H9 (cell line): ENCODE measurements around the gene FOXK1. TPM values are rescaled to one million over a fixed set of nuclear protein-coding genes. Genes with fewer than 3 reads are reported as not detected.

ENCODE experiments used
- DNase-seq: peaks from one replicate; pipeline ENCODE4 v3.0.0-alpha.2; 2017
- H2AFZ ChIP-seq: one replicate; pipeline ENCODE4 v1.6.1; 2013; ENCODE audit warnings: mild to moderate bottlenecking, low read length, control low read depth, moderate library complexity
- H2AK5ac ChIP-seq: 2 replicates; pipeline ENCODE4 v1.6.1; 2013; ENCODE audit warnings: low read length, control low read depth, mixed read lengths; ENCODE audit not compliant: insufficient read length
- H2BK120ac ChIP-seq: one replicate; pipeline ENCODE4 v1.6.1; 2013; ENCODE audit warnings: low read depth, mild to moderate bottlenecking, low read length, control low read depth, inconsistent platforms; ENCODE audit not compliant: poor library complexity, severe bottlenecking
- H2BK12ac ChIP-seq: 2 replicates; pipeline ENCODE4 v1.6.1; 2013; ENCODE audit warnings: low read length, control low read depth, mixed read lengths, low read depth; ENCODE audit not compliant: insufficient read length
- H2BK15ac ChIP-seq: 2 replicates; pipeline ENCODE4 v1.6.1; 2013; ENCODE audit warnings: low read depth, low read length, control low read depth
- H2BK20ac ChIP-seq: one replicate; pipeline ENCODE4 v1.6.1; 2013; ENCODE audit warnings: low read depth, mild to moderate bottlenecking, low read length, control low read depth, inconsistent platforms; ENCODE audit not compliant: poor library complexity, severe bottlenecking
- H2BK5ac ChIP-seq: 2 replicates; pipeline ENCODE4 v1.6.1; 2013; ENCODE audit warnings: low read length, control low read depth, mixed read lengths; ENCODE audit not compliant: insufficient read length
- H3K14ac ChIP-seq: 2 replicates; pipeline ENCODE4 v1.6.1; 2013; ENCODE audit warnings: low read length, control low read depth; ENCODE audit not compliant: insufficient read depth
- H3K18ac ChIP-seq: 2 replicates; pipeline ENCODE4 v1.6.1; 2013; ENCODE audit warnings: low read depth, mild to moderate bottlenecking, mixed read lengths, low read length, control low read depth; ENCODE audit not compliant: insufficient read length
- H3K23ac ChIP-seq: 2 replicates; pipeline ENCODE4 v1.6.1; 2013; ENCODE audit warnings: low read length, control low read depth, mixed read lengths, low read depth; ENCODE audit not compliant: insufficient read length
- H3K23me2 ChIP-seq: 2 replicates; pipeline ENCODE4 v1.6.1; 2013; ENCODE audit warnings: low read depth, mild to moderate bottlenecking, mixed read lengths, low read length, control low read depth; ENCODE audit not compliant: insufficient read length, poor library complexity, severe bottlenecking
- H3K27ac ChIP-seq: 2 replicates; pipeline ENCODE4 v1.5.1; 2013; ENCODE audit warnings: low read length, control low read depth, mixed read lengths, low read depth; ENCODE audit not compliant: insufficient read length
- H3K27me3 ChIP-seq: 2 replicates; pipeline ENCODE4 v1.6.1; 2013; ENCODE audit warnings: low read length, control low read depth, inconsistent platforms; ENCODE audit not compliant: insufficient read depth
- H3K4ac ChIP-seq: 2 replicates; pipeline ENCODE4 v1.6.1; 2013; ENCODE audit warnings: low read depth, mild to moderate bottlenecking, control low read depth, inconsistent platforms, low read length, moderate library complexity
- H3K4me1 ChIP-seq: 2 replicates; pipeline ENCODE4 v1.6.1; 2013; ENCODE audit warnings: low read length, control low read depth, inconsistent platforms; ENCODE audit not compliant: insufficient read depth
- H3K4me2 ChIP-seq: 2 replicates; pipeline ENCODE4 v1.6.1; 2013; ENCODE audit warnings: low read length, control low read depth, mixed read lengths; ENCODE audit not compliant: insufficient read length, insufficient read depth
- H3K56ac ChIP-seq: 2 replicates; pipeline ENCODE4 v1.6.1; 2013; ENCODE audit warnings: low read depth, mild to moderate bottlenecking, mixed read lengths, low read length, control low read depth; ENCODE audit not compliant: insufficient read length
- H3K79me1 ChIP-seq: 2 replicates; pipeline ENCODE4 v1.6.1; 2013; ENCODE audit warnings: low read depth, mild to moderate bottlenecking, moderate library complexity, low read length, control low read depth, inconsistent platforms; ENCODE audit not compliant: insufficient read depth, poor library complexity, severe bottlenecking
- H3K79me2 ChIP-seq: 2 replicates; pipeline ENCODE4 v1.6.1; 2013; ENCODE audit warnings: low read length, control low read depth, inconsistent platforms; ENCODE audit not compliant: insufficient read depth
- H3K9ac ChIP-seq: 2 replicates; pipeline ENCODE4 v1.6.1; 2013; ENCODE audit warnings: low read length, control low read depth, mixed read lengths; ENCODE audit not compliant: insufficient read length; ENCODE audit errors: extremely low read depth
- H3K9me3 ChIP-seq: one replicate; pipeline ENCODE4 v1.6.1; 2013; ENCODE audit warnings: low read depth, low read length, inconsistent platforms; ENCODE audit not compliant: control insufficient read depth
- H3T11ph ChIP-seq: one replicate; pipeline ENCODE4 v1.6.1; 2013; ENCODE audit warnings: mild to moderate bottlenecking, low read length, control low read depth, inconsistent platforms
- H4K20me1 ChIP-seq: one replicate; pipeline ENCODE4 v1.6.1; 2013; ENCODE audit not compliant: control insufficient read depth, insufficient read length, insufficient read depth
- H4K5ac ChIP-seq: 2 replicates; pipeline ENCODE4 v1.6.1; 2013; ENCODE audit warnings: low read depth, mild to moderate bottlenecking, mixed read lengths, low read length, control low read depth; ENCODE audit not compliant: insufficient read length
- H4K8ac ChIP-seq: replicated peaks from 2 replicates; pipeline ENCODE4 v1.6.1; 2013; ENCODE audit warnings: low read length, control low read depth, mixed read lengths, low read depth; ENCODE audit not compliant: insufficient read length
- H4K91ac ChIP-seq: 2 replicates; pipeline ENCODE4 v1.6.1; 2013; ENCODE audit warnings: low read depth, mild to moderate bottlenecking, moderate library complexity, mixed read lengths, low read length, control low read depth; ENCODE audit not compliant: insufficient read length
- H3K27ac Mint-ChIP-seq, 3 experiments: 2 replicates in 2 of 3; 3 replicates in 1 of 3; pipeline ENCODE4 v1.8.0; 2020 to 2021; ENCODE audit warnings: mixed read lengths in 3 of 3, mild to moderate bottlenecking in 1 of 3, moderate library complexity in 1 of 3
- H3K27me3 Mint-ChIP-seq: 2 replicates; pipeline ENCODE4 v1.8.0; 2021; ENCODE audit warnings: low read depth, mild to moderate bottlenecking, moderate library complexity, mixed read lengths
- H3K36me3 Mint-ChIP-seq, 3 experiments: 2 replicates in 2 of 3; 3 replicates in 1 of 3; pipeline ENCODE4 v1.8.0; 2020 to 2021; ENCODE audit warnings: low read depth in 3 of 3, mixed read lengths in 3 of 3; ENCODE audit not compliant: insufficient read depth in 1 of 3
- H3K4me1 Mint-ChIP-seq, 2 experiments: 2 replicates each; pipeline ENCODE4 v1.8.0; 2020; ENCODE audit warnings: mixed read lengths in 2 of 2
- H3K4me3 Mint-ChIP-seq, 2 experiments: 2 replicates in 1 of 2; 3 replicates in 1 of 2; pipeline ENCODE4 v1.8.0; 2020 to 2021; ENCODE audit warnings: mild to moderate bottlenecking in 2 of 2, mixed read lengths in 2 of 2, moderate library complexity in 1 of 2
- H3K9me3 Mint-ChIP-seq, 2 experiments: 2 replicates in 1 of 2; 3 replicates in 1 of 2; pipeline ENCODE4 v1.8.0; 2020; ENCODE audit warnings: mild to moderate bottlenecking in 2 of 2, mixed read lengths in 2 of 2, moderate library complexity in 1 of 2
- WGBS: extraction: QIAGEN DNeasy Blood & Tissue Kit; methylation state at CpG from one replicate; pipeline ENCODE4 v1.1.7; 2013; ENCODE audit warnings: missing lambda C conversion rate, low lambda C conversion rate, mixed read lengths; ENCODE audit not compliant: insufficient read length; ENCODE audit errors: extremely low coverage; 5-methylcytosine and 5-hydroxymethylcytosine counted together
- total RNA-seq: library from RNA; stranded (reverse); gene quantifications from 2 replicates; pipeline ENCODE4 v1.2.1, GENCODE V29; 2021
- TF ChIP-seq, protein P1 (sequence below): fragments of 200-600 bp; sonication (generic); conservative IDR thresholded peaks from 3 replicates; pipeline ENCODE4 v1.8.0; 2021; ENCODE audit warnings: antibody characterized with exemption, mild to moderate bottlenecking

FOXK1 gene
- total RNA-seq, 1 experiment from 2014 or later: 14.4 TPM

DNA sequence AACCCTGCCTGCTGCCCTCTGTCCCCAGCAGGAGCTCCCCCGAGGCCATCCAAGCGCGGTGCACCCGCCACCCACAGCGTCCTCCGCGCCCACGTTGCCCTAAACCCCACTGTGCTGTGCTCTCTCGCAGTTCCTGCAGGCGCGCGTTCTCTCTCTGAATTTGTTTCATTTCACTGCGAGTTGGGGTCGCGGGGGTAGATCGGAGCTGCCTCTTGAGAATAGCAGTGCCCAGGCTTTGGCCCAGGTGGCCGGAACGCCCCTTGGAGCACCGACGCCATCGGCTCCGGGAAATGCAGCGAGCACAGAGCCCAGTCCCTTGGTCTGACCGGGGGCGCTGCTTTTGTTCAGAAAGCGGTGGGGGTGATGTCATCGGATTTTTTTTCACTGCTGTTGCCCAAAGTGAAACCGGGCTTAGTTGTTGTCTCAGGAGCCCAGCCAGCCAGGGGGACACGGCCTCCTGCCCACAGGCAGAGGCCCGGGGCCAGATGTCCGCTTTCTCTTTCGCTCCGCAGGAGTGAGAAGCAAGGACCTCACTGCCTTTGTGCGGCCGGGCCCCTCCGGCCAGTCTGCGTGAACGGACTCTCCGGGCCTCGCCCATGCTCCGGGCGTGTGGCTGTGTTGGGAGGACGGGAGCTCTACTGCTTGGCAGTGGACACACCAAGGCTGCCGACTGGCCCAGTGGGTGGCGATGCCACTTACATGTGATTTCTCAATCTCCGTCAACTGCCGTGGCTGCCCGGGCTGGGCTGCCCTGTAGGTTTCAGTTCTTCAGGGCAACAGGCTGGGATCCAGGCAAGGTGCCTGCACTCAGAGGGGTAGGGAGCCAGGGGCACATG is 43.1 kb downstream of the FOXK1 start:
- H3K4me2 ChIP-seq: no peak overlapping the region
- H3K27ac ChIP-seq: no peak overlapping the region
- H4K8ac ChIP-seq: no peak overlapping the region
- no peak overlapping the region; the same call in 1 of the 2 replicates for H3K14ac ChIP-seq
- no peak overlapping the region for H2BK20ac ChIP-seq
- no peaks in the 10 kb centered on the region for H3K9me3 Mint-ChIP-seq
- H3K4ac ChIP-seq: no peak overlapping the region
- H3K4me1 ChIP-seq: no peaks in the 10 kb centered on the region
- H3K27me3 Mint-ChIP-seq: peaks cover 5% of the 10 kb centered on the region
- H2BK5ac ChIP-seq: no peak overlapping the region
- H3K23me2 ChIP-seq: no peaks in the 10 kb centered on the region
- peaks cover 4 to 9% of the 10 kb centered on the region in 2 experiments; a peak in 3 of 4 replicates for H3K4me1 Mint-ChIP-seq
- TF ChIP-seq, protein P1, sequence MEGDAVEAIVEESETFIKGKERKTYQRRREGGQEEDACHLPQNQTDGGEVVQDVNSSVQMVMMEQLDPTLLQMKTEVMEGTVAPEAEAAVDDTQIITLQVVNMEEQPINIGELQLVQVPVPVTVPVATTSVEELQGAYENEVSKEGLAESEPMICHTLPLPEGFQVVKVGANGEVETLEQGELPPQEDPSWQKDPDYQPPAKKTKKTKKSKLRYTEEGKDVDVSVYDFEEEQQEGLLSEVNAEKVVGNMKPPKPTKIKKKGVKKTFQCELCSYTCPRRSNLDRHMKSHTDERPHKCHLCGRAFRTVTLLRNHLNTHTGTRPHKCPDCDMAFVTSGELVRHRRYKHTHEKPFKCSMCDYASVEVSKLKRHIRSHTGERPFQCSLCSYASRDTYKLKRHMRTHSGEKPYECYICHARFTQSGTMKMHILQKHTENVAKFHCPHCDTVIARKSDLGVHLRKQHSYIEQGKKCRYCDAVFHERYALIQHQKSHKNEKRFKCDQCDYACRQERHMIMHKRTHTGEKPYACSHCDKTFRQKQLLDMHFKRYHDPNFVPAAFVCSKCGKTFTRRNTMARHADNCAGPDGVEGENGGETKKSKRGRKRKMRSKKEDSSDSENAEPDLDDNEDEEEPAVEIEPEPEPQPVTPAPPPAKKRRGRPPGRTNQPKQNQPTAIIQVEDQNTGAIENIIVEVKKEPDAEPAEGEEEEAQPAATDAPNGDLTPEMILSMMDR: no peak
- no peaks in the 10 kb centered on the region for H3K9me3 ChIP-seq
- H4K91ac ChIP-seq: no peak overlapping the region
- no peaks in the 10 kb centered on the region for H3K36me3 Mint-ChIP-seq
- no peaks in the 10 kb centered on the region for H3K79me2 ChIP-seq
- no peak overlapping the region for H3K56ac ChIP-seq
- H4K5ac ChIP-seq: no peak overlapping the region
- no peak overlapping the region for H3T11ph ChIP-seq
- no peaks in the 10 kb centered on the region for H3K79me1 ChIP-seq
- no peak overlapping the region for H3K18ac ChIP-seq
- H3K27me3 ChIP-seq: no peaks in the 10 kb centered on the region
- H3K9ac ChIP-seq: no peak overlapping the region
- H3K23ac ChIP-seq: no peak overlapping the region
- H2AFZ ChIP-seq: no peak overlapping the region
- no peak overlapping the region for H2BK12ac ChIP-seq
- WGBS: no CpG with 5 or more reads among the region's 48 CpGs
- no peak overlapping the region for H3K4me3 Mint-ChIP-seq
- no peak overlapping the region; a peak in 1 of 7 replicates for H3K27ac Mint-ChIP-seq
- DNase-seq: no peak
- no peak overlapping the region for H2AK5ac ChIP-seq
- no peaks in the 10 kb centered on the region for H4K20me1 ChIP-seq
- H2BK120ac ChIP-seq: no peak overlapping the region
- H2BK15ac ChIP-seq: no peak overlapping the region
